Measurements from ENCODE around the gene CHI3L2.

DNA sequence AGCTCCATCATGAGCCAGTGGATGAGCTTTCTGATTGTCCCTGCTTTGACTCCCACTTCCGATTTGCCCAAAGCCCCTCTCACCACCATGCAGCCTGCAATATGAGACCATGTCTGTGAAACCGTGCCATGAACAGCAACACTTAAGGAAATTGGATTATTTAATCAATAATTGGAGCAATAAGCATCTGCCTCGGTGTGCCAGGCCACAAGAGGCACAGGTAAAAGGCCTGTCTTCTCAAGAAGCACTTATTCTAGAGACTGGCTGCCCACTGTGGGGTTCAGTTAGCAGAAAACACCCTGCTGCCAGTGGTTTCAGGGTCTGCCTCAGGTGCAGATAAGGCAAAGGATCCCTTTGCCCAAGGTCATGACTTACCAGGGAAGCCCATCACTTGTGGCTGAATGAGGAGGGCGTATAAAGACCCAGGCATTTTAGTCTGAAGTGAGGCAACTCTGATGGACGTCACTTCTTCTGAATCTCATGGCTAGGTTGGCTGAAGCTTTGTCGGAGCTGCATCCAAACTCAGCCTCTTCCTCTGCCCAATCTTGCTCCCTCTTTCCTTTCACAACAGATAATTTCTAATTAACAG, 7.1 kb upstream of the CHI3L2 start:
- no peak for TF ChIP-seq EZH2 (conservative IDR thresholded peaks at IDR 0.05; ENCODE audit: low read depth, low read length)
- no peak for TF ChIP-seq JUN (CRISPR knock-in tag; IDR thresholded peaks at IDR 0.05)
- TF ChIP-seq, protein P1, sequence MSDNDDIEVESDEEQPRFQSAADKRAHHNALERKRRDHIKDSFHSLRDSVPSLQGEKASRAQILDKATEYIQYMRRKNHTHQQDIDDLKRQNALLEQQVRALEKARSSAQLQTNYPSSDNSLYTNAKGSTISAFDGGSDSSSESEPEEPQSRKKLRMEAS (IDR thresholded peaks at IDR 0.05) = no peak
- TF ChIP-seq POLR2A (IDR thresholded peaks at IDR 0.05; ENCODE audit: insufficient read depth in 1 of 2, low read depth in 2 of 2, low read length in 2 of 2) = no peak
- no peak for TF ChIP-seq CBX2 (IDR thresholded peaks at IDR 0.05; ENCODE audit: low read depth, low read length)
- TF ChIP-seq CBX2 (CRISPR knock-in tag; IDR thresholded peaks at IDR 0.05; ENCODE audit: low read depth) = no peak
- TF ChIP-seq ZNF780A (CRISPR knock-in tag; IDR thresholded peaks at IDR 0.05) = no peak
- TF ChIP-seq GABPB1 (CRISPR knock-in tag; IDR thresholded peaks at IDR 0.05) = no peak
- no peak for TF ChIP-seq ZNF766 (CRISPR knock-in tag; IDR thresholded peaks at IDR 0.05; ENCODE audit: borderline replicate concordance)
- TF ChIP-seq, protein P2, sequence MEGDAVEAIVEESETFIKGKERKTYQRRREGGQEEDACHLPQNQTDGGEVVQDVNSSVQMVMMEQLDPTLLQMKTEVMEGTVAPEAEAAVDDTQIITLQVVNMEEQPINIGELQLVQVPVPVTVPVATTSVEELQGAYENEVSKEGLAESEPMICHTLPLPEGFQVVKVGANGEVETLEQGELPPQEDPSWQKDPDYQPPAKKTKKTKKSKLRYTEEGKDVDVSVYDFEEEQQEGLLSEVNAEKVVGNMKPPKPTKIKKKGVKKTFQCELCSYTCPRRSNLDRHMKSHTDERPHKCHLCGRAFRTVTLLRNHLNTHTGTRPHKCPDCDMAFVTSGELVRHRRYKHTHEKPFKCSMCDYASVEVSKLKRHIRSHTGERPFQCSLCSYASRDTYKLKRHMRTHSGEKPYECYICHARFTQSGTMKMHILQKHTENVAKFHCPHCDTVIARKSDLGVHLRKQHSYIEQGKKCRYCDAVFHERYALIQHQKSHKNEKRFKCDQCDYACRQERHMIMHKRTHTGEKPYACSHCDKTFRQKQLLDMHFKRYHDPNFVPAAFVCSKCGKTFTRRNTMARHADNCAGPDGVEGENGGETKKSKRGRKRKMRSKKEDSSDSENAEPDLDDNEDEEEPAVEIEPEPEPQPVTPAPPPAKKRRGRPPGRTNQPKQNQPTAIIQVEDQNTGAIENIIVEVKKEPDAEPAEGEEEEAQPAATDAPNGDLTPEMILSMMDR (CRISPR knock-in tag; IDR thresholded peaks at IDR 0.05) = no peak

Measured in HepG2 (cell line).